Muscle of back (tissue), 13 donors: ENCODE results near the gene IL24. TPM values are rescaled to one million over a fixed set of nuclear protein-coding genes. Genes with fewer than 3 reads are reported as not detected.
A peak's percentile ranks its signal among the peaks of the same experiment; 100 is the strongest.
"Not testable (repeated sequence)": the region's sequence is repeated elsewhere in the genome, so short reads cannot be mapped to it uniquely, and the experiment has no call there.

Experiments used
- DNase-seq, 3 donors: peaks; one replicate each; pipeline versions ENCODE4 v3.0.0 to v3.0.0-alpha.2; 2013
- long read RNA-seq, 9 donors: transcript quantifications; one replicate each; lab custom pipeline, GENCODE V29; 2026
- polyA plus RNA-seq, 10 donors: library from polyadenylated mRNA; unstranded; fragments of 120-200 nt; gene quantifications; one replicate each; pipeline ENCODE4 v1.2.1, GENCODE V29; 2013; ENCODE audit not compliant: insufficient read length in 10 of 10

IL24 gene, protein sequence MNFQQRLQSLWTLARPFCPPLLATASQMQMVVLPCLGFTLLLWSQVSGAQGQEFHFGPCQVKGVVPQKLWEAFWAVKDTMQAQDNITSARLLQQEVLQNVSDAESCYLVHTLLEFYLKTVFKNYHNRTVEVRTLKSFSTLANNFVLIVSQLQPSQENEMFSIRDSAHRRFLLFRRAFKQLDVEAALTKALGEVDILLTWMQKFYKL
- polyA plus RNA-seq: 1 to 10 TPM in 1 of 10 donors, under 1 TPM in 7, not detected in 2; 0.10 to 1.6 (median 0.16) TPM
- long read RNA-seq, donor 1: 0 reads
- long read RNA-seq, donor 2: 0 reads
- long read RNA-seq, donor 3: 0 reads
- long read RNA-seq, donor 4: 0 reads
- long read RNA-seq, donor 5: 0 reads
- long read RNA-seq, donor 6: 0 reads
- long read RNA-seq, donor 7: 0 reads
- long read RNA-seq, donor 8: 0 reads
- long read RNA-seq, donor 9: 0 reads

GRCh38 chr1:206897175-206897574, at the start of gene IL24:
Gene IL24, plus strand, starts transcription at chr1:206897443. Its CDS starts 390 bp downstream, at chr1:206897833.
- no peak for DNase-seq

DNA sequence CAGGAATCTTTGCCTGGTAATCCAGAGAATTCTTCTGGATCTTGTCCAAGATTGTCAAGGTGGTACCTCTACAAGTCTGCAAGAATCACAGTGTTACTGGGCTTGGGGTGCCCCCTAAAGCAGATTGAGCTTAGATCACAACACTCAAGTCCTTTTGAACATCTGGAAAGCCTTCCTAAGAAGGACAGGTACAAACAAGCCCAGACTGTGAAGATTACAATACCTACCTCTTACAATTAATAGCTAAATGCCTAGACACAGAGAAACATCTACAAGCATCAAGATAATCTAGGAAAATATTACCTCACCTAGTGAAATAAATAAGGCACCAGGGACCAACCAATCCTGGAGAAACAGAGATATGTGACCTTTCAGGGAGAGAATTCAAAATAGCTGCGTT, 49.3 kb upstream of the IL24 start:
- no peak for DNase-seq

- no peak for DNase-seq
These were observed 46.8 kb upstream of the IL24 start for GRCh38 chr1:206850401-206850800.

DNA sequence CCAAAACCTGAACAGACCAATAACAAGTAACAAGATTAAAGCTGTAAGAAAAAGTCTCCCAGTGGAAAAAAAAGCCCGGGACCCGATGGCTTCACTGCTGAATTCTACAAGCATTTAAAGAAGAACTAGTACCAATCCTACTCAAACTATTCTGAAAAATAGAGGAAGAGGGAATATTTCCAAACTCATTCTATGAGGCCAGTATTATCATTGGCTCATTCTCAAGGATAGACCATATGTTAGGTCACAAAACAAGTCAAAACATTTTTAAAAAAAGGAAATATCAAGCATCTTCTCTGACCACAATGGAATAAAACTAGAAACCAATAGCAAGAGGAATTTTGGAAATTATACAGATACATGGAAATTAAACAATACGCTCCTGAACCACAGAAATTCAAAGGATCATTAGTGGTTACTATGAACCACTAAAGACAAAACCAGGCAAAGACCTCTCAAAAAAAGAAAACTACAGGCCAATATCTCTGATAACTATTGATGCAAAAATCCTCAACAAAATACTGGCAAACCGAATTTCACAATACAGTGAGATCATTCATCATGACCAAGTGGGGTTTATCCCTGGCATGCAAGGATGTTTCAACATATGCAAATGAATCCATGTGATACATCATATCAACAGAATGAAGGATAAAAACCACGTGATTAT, 45.8 kb upstream of the IL24 start:
- DNase-seq: peak in 1 of 3 donors; percentile 49

DNA sequence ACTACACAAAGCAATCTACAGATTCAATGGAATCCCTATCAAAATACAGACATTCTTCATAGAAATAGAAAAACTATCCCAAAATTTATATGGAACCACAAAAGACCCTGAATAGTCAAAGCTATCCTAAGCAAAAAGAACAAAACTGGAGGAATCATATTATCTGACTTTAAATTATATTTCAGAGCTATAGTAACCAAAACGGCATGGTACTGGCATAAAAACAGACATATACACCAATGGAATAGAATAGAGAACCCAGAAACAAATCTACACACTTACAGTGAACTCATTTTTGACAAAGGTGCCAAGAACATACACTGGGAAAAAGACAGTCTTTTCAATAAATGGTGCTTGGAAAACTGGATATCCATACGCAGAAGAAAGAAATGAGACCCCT, 44.6 kb upstream of the IL24 start:
- not testable (repeated sequence) for DNase-seq

GRCh38 chr1:206853696-206854095, 43.5 kb upstream of the IL24 start:
- DNase-seq: not testable (repeated sequence)

GRCh38 chr1:206854401-206855129, 42.7 kb upstream of the IL24 start:
- DNase-seq: no peak

DNA sequence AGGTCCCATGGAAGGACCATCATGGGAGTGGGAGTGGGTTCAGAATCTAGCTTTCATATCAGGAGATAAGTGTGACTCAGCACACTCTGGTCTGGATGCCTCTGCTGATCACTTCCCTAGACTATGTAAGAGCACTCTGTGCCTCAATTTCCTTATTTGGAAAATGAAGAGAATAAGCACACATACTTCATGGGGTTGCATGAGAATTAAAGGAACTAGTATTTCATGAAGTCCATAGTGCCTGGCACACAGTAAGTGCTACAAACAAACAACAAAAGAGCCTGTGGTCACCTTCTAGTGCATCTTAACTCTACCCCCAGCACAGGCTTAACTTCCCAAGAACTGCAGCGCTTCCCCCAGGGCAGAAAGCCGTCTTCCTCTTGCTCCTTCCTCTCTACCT, 41.4 kb upstream of the IL24 start:
- DNase-seq: no peak

DNA sequence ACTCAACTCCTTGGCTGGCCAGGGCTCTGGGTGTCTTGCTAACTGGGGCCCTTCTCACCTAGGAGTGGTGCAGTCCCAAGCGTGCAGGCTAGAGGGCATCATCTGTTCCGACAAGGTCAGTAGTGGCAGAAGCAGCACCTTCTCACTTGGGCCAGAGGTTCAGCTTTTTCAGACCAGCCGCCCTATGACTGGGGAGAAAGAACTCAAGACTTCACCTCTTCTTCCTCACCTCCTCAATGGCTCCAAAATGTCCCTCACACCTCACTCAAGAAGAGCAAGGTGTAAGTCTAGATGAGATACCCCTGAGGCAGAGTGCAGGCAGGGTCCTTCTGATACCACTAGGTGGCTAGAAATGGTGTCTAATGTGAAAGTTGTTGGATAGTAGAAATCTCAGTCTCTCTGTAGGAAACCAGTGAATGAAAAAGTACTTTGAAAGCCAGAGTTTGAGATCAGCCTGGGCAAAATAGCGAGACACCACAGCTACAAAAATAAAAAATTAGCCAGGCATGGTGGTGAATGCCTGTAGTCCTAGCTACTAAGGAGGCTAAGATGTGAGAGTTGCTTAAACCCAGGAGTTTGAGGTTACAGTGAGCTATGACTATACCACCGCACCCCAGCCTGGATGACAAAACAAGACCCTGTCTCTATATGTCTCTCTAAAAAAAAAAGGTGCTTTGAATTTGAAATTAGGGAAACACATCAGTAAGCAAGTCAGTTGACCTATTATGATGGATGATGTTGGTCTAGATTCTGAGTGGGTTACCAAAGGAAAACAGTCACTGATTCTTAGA, 40.4 kb upstream of the IL24 start:
- DNase-seq: no peak

DNA sequence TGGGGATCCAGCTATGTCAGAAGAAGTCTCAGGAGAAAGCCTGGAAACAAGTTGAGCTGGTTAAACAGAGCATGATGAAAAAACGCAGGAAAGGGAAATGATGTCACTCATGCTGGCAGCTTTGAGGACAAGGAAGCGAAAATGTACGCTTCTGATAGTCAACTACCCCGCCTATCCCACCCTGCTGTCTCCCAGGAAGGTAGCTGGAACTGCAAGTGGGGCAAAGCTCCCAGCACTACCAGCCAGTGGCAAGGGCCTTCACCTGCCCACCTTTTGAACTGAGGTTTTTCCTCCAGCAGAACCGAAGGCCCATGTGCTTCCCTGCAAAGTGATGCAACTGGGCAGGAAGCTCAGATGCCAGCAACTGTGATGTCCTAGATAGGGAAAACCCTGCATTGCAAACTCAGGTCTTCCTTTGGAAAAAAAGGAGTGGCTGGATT, 38.1 kb upstream of the IL24 start:
- DNase-seq: peak in 1 of 3 donors; percentile 29

DNA sequence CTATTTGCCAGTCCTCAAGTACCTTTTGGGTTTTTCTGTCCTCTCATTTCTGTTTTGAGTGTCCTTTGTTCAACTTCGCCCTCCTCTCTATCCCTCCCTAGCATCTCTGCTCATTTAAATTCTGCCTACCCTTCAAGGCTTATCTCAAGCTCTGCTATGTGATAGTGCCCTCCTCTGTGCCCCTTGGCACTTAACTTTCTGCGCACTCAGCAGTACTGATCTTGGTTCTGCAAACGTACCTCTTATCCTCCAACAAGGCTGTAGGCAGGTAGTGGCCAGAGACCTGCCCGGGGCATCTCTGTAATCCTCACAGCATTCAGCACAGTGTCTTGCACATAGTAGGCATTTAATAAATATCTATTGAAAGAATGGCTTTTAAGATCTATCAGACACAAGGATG, 37.1 kb upstream of the IL24 start:
- no peak for DNase-seq

- no peak for DNase-seq
These were observed 34.0 kb upstream of the IL24 start for GRCh38 chr1:206863266-206863665.

- DNase-seq: peak; percentile 28 to 37 (median 37)
These were observed 32.1 kb upstream of the IL24 start, which contains the start of gene IL20 for GRCh38 chr1:206864939-206865671. Gene IL20, plus strand, starts transcription at chr1:206865623. Its CDS starts 230 bp downstream, at chr1:206865853.

DNA sequence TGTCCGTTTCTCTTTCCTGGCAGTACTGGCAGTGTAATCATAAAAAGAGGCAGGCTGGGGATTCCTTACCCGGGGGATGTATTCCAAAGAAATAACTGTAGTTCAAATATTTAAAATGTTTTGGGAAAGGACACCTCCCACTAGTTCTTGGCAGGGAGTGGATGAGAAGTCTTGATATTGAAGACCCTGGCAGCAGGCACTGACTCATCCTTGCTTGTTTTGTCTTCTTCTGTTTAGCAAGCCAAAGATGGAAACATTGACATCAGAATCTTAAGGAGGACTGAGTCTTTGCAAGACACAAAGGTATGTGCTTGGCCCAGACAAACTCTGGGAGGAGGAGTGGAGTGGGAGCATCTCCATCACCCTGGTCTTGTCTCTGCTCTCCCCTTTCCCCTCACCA, 31.2 kb upstream of the IL24 start:
- DNase-seq: peak in 1 of 3 donors; percentile 27

- no peak for DNase-seq
These were observed 30.0 kb upstream of the IL24 start for GRCh38 chr1:206867239-206867638.

DNA sequence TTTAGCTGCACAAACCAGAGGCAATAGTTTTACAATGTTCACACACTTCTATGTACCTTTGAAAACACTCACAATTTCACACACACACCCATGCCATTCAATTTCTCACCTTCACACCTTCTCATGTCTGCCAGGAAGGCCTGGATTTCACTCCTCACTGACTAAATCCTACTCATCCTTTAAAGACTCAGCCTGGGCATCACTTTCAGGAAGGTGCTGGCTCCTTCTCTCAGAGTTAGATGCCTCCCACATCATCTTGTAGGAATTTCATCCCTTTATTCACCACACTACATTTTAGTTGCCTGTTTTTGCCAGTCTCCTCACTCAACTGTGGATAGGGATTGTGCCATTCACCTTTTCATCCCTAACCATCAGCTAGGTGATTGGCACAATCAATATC, 29.5 kb upstream of the IL24 start:
- no peak for DNase-seq

GRCh38 chr1:206868264-206868663, 29.0 kb upstream of the IL24 start:
- DNase-seq: no peak

DNA sequence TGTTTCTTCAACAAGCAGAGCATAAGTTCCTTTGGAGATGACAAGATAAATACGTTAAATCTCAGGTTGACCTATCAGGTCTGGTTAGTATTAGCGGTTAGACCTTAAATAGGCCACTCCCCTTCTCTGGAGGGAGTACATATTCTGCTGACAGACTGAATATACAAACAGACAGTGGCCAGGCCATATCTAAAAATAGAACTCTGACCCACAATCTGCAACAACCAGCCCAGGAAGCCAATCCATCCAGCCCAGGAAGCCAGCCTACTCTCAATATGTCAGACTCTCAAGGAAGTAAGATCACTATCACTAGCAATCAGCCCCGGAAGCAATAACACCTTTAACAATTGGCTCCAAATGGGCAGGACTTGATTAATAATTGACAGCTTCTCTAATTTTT, 25.1 kb upstream of the IL24 start:
- no peak for DNase-seq

GRCh38 chr1:206873603-206874188, 23.5 kb upstream of the IL24 start:
- DNase-seq: no peak

DNA sequence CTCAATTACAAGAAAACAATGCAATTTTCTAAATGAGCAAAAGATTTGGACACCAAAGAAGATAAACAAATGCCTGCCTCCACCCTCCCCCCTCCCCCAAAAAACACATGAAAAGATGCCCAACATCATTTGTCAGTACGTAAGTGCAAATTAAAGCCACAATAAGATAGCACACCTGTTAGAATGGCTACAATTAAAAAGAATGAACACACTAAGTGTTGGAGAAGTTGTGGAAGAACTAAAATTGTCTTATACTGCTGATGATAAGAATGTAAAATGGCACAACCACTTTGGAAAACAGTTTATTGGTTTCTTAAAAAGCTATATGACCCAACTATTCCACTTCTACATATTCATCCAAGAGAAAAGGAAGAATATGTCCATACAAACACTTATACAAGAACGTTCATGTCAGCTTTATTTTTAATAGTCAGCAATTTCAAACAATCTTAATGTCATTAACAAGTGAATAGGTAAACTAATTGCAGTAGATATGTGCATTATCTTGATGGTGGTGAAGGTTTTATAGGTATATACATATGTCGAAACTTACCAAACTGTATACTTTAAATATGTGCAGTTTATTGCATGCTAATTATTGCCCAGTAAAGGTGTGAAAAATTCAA, 21.4 kb upstream of the IL24 start:
- no peak for DNase-seq
